Loucy (cell line): ENCODE results near the gene TNFSF8.

Experiments
- H2AFZ ChIP-seq: fragments of 200-600 bp; sonication (generic); 2 replicates; pipeline ENCODE4 v1.6.0; 2016; ENCODE audit warnings: antibody characterized with exemption, mild to moderate bottlenecking, low read length, moderate library complexity
- H3F3A ChIP-seq: fragments of 200-600 bp; 2 replicates; pipeline ENCODE4 v1.6.0; 2016; ENCODE audit warnings: antibody characterized with exemption, low read depth, mild to moderate bottlenecking
- H3K27me3 ChIP-seq: fragments of 200-600 bp; sonication (generic); 2 replicates; pipeline ENCODE4 v1.6.1; 2014; ENCODE audit warnings: low read length, mild to moderate bottlenecking; ENCODE audit not compliant: insufficient read depth, poor library complexity, severe bottlenecking
- H3K36me3 ChIP-seq: fragments of 200-600 bp; sonication (generic); 2 replicates; pipeline ENCODE4 v1.6.1; 2016; ENCODE audit warnings: low read length; ENCODE audit not compliant: insufficient read depth
- H3K4me1 ChIP-seq: fragments of 200-600 bp; sonication (generic); 2 replicates; pipeline ENCODE4 v1.5.1; 2014; ENCODE audit warnings: low read length, mild to moderate bottlenecking; ENCODE audit not compliant: insufficient read depth, poor library complexity, severe bottlenecking
- H3K4me2 ChIP-seq: fragments of 200-600 bp; sonication (generic); 2 replicates; pipeline ENCODE4 v1.6.0; 2014; ENCODE audit warnings: antibody characterized with exemption, low read length, low read depth, mild to moderate bottlenecking; ENCODE audit not compliant: poor library complexity, severe bottlenecking
- H3K4me3 ChIP-seq: fragments of 200-600 bp; sonication (generic); 2 replicates; pipeline ENCODE4 v1.5.1; 2014; ENCODE audit warnings: low read length, mild to moderate bottlenecking, mixed read lengths; ENCODE audit not compliant: poor library complexity, severe bottlenecking
- H3K79me2 ChIP-seq: fragments of 200-600 bp; sonication (generic); 2 replicates; pipeline ENCODE4 v1.6.1; 2014; ENCODE audit warnings: low read length; ENCODE audit not compliant: insufficient read depth
- H3K9ac ChIP-seq: fragments of 200-600 bp; sonication (generic); 2 replicates; pipeline ENCODE4 v1.6.0; 2014; ENCODE audit warnings: mild to moderate bottlenecking, low read depth, low read length, moderate library complexity; ENCODE audit not compliant: poor library complexity, severe bottlenecking
- H3K9me2 ChIP-seq: fragments of 200-600 bp; sonication (generic); replicated peaks from 2 replicates; pipeline ENCODE4 v1.6.1; 2016; ENCODE audit warnings: low read depth, low read length, mixed read lengths
- H3K9me3 ChIP-seq: fragments of 200-600 bp; sonication (generic); 2 replicates; pipeline ENCODE4 v1.6.1; 2014; ENCODE audit warnings: mild to moderate bottlenecking, antibody characterized with exemption, low read length, low read depth; ENCODE audit not compliant: insufficient read depth
- H4K20me1 ChIP-seq: fragments of 200-600 bp; sonication (generic); 2 replicates; pipeline ENCODE4 v1.6.0; 2014; ENCODE audit warnings: antibody characterized with exemption, low read length, mild to moderate bottlenecking; ENCODE audit not compliant: insufficient read depth, poor library complexity, severe bottlenecking
- EZH2phosphoT487 ChIP-seq: fragments of 200-600 bp; IDR thresholded peaks from 2 replicates; pipeline ENCODE4 v1.6.1; 2018; ENCODE audit warnings: antibody characterized with exemption, mild to moderate bottlenecking, moderate library complexity, borderline replicate concordance
- TF ChIP-seq, protein P1 (sequence below): fragments of 200-600 bp; sonication (generic); conservative IDR thresholded peaks from 2 replicates; pipeline ENCODE4 v1.5.1; 2014; ENCODE audit warnings: mild to moderate bottlenecking, antibody characterized with exemption, low read length

TNFSF8 gene

DNA sequence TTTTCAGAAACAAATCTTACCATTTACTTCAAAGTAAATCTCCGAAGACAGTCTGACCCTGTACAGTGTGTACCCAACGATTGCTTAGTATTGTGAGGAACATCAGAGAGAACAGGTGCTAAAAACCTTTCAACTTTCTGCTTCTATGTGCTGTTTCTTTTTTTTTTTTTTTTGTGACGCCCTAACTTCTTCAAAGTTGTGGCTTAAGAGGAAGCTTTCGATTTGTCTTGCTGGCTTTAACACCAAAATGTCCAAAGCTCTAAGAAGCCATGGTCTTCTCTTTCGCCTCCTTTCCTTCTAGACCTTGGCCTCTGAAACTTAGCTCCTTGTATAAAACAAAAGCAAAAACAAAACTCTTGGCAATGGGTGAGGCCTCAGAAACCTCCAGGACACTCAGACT is 1.2 kb downstream of the TNFSF8 start:
- Histone ChIP-seq H3K79me2 (no peaks in the 10 kb centered on the region), H3K9ac (no peak overlapping the region), H3K9me2 (no peaks in the 10 kb centered on the region), H2AFZ (no peak overlapping the region), H3K36me3 (no peaks in the 10 kb centered on the region), H3K4me2 (no peak overlapping the region), H3K4me1 (peaks cover 4% of the 10 kb centered on the region), H3K9me3 (no peaks in the 10 kb centered on the region), H3F3A (no peaks in the 10 kb centered on the region), H3K27me3 (no peaks in the 10 kb centered on the region), H4K20me1 (no peaks in the 10 kb centered on the region), H3K4me3 (no peak overlapping the region)
- TF ChIP-seq, protein P1, sequence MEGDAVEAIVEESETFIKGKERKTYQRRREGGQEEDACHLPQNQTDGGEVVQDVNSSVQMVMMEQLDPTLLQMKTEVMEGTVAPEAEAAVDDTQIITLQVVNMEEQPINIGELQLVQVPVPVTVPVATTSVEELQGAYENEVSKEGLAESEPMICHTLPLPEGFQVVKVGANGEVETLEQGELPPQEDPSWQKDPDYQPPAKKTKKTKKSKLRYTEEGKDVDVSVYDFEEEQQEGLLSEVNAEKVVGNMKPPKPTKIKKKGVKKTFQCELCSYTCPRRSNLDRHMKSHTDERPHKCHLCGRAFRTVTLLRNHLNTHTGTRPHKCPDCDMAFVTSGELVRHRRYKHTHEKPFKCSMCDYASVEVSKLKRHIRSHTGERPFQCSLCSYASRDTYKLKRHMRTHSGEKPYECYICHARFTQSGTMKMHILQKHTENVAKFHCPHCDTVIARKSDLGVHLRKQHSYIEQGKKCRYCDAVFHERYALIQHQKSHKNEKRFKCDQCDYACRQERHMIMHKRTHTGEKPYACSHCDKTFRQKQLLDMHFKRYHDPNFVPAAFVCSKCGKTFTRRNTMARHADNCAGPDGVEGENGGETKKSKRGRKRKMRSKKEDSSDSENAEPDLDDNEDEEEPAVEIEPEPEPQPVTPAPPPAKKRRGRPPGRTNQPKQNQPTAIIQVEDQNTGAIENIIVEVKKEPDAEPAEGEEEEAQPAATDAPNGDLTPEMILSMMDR: no peak
- no peak for TF ChIP-seq EZH2phosphoT487

DNA sequence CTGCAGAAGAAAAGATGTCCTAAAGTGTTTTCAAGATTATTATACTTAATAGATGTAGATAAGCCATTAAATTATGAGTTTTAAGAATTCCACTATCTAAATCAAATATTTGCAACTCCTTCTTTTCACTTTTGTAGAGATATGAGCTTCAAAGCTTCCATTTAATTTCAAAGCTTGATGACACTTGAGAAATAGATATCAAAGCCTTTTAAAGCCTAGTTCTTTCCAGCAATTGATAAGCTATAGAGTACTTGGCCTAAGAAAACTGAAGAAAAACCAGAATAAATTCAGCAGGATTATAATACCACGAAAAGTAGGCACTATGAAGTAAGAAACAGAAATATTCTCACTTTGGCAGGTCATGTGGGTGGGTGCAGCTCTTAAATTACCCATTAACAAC is 1.7 kb downstream of the TNFSF8 start:
- no peak overlapping the region for H3K4me3 ChIP-seq
- H3K36me3 ChIP-seq: no peaks in the 10 kb centered on the region
- H3K9me2 ChIP-seq: no peaks in the 10 kb centered on the region
- no peak overlapping the region for H2AFZ ChIP-seq
- H3K4me2 ChIP-seq: no peak overlapping the region
- peaks cover 4% of the 10 kb centered on the region for H3K4me1 ChIP-seq
- TF ChIP-seq, protein P1: no peak
- TF ChIP-seq EZH2phosphoT487: no peak
- no peak overlapping the region for H3K9ac ChIP-seq
- H4K20me1 ChIP-seq: no peaks in the 10 kb centered on the region
- no peaks in the 10 kb centered on the region for H3K27me3 ChIP-seq
- H3K9me3 ChIP-seq: no peaks in the 10 kb centered on the region
- H3K79me2 ChIP-seq: no peaks in the 10 kb centered on the region
- H3F3A ChIP-seq: no peaks in the 10 kb centered on the region

DNA sequence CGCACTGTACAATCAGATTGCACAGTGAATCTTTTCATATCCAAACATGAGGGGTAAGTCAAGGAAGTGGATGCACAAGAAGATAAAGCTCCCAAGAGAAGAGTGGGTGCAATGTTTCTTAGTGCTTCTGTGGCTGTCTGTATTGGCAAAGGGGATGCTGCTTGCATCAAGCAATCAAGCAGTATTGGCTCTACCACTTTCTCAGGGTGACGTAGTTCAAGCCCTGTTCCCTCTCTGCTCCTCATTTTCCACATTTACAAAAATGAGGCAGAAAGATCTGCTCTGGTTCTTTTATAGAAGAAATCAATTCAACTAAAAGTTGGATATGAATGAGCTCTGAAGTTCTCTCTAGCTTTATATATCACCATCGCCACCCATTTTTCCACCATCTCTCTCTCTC is 2.3 kb downstream of the TNFSF8 start:
- H3K4me3 ChIP-seq: no peak overlapping the region
- H3K36me3 ChIP-seq: no peaks in the 10 kb centered on the region

More for the DNA sequence above, 2.3 kb downstream of the TNFSF8 start:
- no peaks in the 10 kb centered on the region for H3K9me3 ChIP-seq
- H2AFZ ChIP-seq: no peak overlapping the region
- no peaks in the 10 kb centered on the region for H3K79me2 ChIP-seq
- peaks cover 4% of the 10 kb centered on the region for H3K4me1 ChIP-seq
- no peak for TF ChIP-seq EZH2phosphoT487
- TF ChIP-seq, protein P1: no peak
- H3F3A ChIP-seq: no peaks in the 10 kb centered on the region
- H3K9me2 ChIP-seq: no peaks in the 10 kb centered on the region
- no peaks in the 10 kb centered on the region for H4K20me1 ChIP-seq
- no peak overlapping the region for H3K9ac ChIP-seq
- H3K27me3 ChIP-seq: no peaks in the 10 kb centered on the region
- no peak overlapping the region for H3K4me2 ChIP-seq
